GM18511 (cell line): ENCODE data around the gene PPARG.
A peak's percentile ranks its signal among the peaks of the same experiment; 100 is the strongest.
"Not testable (repeated sequence)": the region's sequence is repeated elsewhere in the genome, so short reads cannot be mapped to it uniquely, and the experiment has no call there.

ENCODE experiments used
- ATAC-seq: cut with Tn5 transposase; IDR thresholded peaks from one replicate; pipeline ENCODE4 v1.9.1; 2021; ENCODE audit warnings: mild to moderate bottlenecking, moderate library complexity; ENCODE audit not compliant: unreplicated experiment

Gene PPARG

GRCh38 chr3:12288182-12289129 lies at the start of gene PPARG:
TSS of gene PPARG (plus strand) at chr3:12289070. CDS start at chr3:12379712, 90,642 bp downstream.
- ATAC-seq, result no peak

GRCh38 chr3:12239301-12239700 lies 49.6 kb upstream of the PPARG start:
- no peak for ATAC-seq

GRCh38 chr3:12242772-12243171 lies 46.1 kb upstream of the PPARG start:
- ATAC-seq, result no peak

GRCh38 chr3:12246497-12247163 lies 42.2 kb upstream of the PPARG start:
- ATAC-seq, result no peak

GRCh38 chr3:12247411-12247810 lies 41.5 kb upstream of the PPARG start:
- ATAC-seq, result no peak

- ATAC-seq, result no peak
Observed at GRCh38 chr3:12249519-12249918, 39.4 kb upstream of the PPARG start.

GRCh38 chr3:12252889-12253288 lies 36.0 kb upstream of the PPARG start:
- ATAC-seq, result no peak

GRCh38 chr3:12253516-12254343 lies 35.1 kb upstream of the PPARG start:
- no peak for ATAC-seq

GRCh38 chr3:12255393-12255792 lies 33.5 kb upstream of the PPARG start:
- ATAC-seq, result no peak

- no peak for ATAC-seq
Observed at GRCh38 chr3:12258911-12259310, 30.0 kb upstream of the PPARG start.

GRCh38 chr3:12262173-12262572 lies 26.7 kb upstream of the PPARG start:
- ATAC-seq, result not testable (repeated sequence)

GRCh38 chr3:12265508-12265907 lies 23.4 kb upstream of the PPARG start:
- no peak for ATAC-seq

GRCh38 chr3:12266038-12266437 lies 22.8 kb upstream of the PPARG start:
- ATAC-seq, result no peak

- no peak for ATAC-seq
Observed at GRCh38 chr3:12267376-12268030, 21.4 kb upstream of the PPARG start.

GRCh38 chr3:12268049-12268735 lies 20.7 kb upstream of the PPARG start:
- ATAC-seq, result no peak

GRCh38 chr3:12270976-12271375 lies 17.9 kb upstream of the PPARG start:
- no peak for ATAC-seq

GRCh38 chr3:12273045-12273695 lies 15.7 kb upstream of the PPARG start:
- peak; percentile 100 for ATAC-seq

- ATAC-seq, result no peak
Observed at GRCh38 chr3:12275974-12276650, 12.8 kb upstream of the PPARG start.

- not testable (repeated sequence) for ATAC-seq
Observed at GRCh38 chr3:12276827-12277226, 12.0 kb upstream of the PPARG start.
